Measurements from ENCODE around the gene ORC5.
A peak's percentile ranks its signal among the peaks of the same experiment; 100 is the strongest.
"Not testable (repeated sequence)": the region's sequence is repeated elsewhere in the genome, so short reads cannot be mapped to it uniquely, and the experiment has no call there.

ORC5 gene

DNA sequence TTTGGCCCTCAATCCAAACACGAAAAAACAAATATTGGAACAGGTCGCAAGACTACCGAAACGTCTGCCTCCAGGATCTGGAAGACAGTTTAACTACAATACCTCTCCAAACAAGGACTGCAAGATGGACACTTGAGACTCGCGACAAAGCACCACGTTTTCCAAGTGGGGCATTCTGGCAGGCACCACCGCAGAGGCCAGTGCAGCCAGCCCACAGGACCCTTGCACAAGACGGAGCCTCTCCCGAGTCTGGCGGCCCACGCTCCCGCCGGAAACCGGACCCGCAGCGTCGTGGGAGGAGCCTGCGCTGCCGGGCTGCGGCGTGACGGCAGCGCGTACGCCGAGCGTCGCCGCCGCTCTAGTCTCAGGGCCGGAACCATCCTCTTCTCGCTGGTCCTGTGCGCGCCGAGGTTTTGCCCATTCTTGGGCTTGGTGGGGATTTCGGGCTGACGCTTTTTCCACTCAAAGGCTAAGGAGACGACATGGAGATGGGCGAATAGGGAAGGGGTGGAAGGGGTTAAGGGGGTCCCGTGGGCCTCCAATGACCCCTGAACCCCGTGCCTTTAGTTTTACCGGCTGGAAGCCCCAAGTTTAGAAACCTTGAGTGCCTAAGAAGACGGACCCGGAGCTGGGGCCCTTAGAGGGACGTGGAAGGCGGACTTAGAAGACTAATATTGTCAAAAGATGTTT, at the start of gene ORC5:
Gene ORC5 (minus strand): TSS at position 283 of the 690 bp plus-strand sequence. CDS start 109 bp downstream, at position 174.
- peak; percentile 85 for DNase-seq

DNA sequence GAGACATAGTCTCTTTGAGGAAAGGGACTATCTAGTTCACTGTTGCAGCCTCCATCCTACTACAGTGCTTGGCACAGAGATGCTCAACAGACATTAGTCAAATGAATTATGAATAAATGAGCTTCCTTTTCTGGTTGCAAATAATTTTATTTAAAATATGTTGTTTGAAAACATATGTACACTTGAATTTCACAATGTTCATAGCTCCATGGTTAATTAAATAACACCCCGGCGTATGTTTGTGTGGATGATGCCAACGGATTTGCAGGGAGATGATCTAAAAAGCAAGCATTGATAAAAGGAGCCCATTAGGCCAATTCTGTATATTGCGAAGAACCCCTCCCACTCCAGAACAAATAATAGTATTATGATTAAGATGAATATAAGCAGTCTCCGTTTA, 47.8 kb upstream of the ORC5 start:
- DNase-seq: no peak

DNA sequence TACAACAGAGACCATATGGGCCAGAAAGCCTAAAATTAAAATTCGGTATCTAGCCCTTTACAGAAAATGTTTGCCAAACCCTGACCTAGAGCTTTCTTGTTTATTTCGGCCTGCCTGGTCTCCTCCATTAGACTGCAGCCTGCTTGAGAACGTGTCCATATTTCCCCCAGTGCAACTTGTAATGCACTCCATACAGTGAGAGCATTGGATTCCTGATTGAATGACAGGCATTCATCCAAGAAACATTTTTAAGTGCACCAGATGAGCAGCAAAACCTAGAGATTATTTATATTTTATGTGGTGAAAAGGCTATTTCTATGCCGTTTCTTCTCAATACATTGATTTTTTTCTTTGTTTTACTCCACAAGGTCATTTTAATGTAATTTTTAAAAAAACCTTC, 47.4 kb upstream of the ORC5 start:
- no peak for DNase-seq

DNA sequence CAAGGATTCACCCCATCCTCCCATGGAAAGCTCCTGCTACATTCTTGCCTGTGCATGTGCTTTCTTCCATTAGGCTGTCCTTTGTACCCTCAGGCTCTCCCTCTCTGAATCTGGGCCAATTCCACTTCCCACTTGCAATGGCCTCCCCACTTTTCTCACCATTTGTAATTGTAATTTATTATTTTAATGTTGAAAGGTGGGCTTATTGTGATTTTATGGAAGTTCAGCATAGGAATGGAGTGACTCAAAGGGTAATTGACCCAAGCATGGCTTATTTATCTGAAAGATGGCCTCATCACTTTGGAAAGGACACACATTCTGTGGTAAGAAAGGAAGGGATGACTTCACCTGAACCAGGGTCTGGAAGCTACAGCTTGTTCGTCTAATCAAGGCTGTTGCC, 46.9 kb upstream of the ORC5 start:
- DNase-seq: no peak

DNA sequence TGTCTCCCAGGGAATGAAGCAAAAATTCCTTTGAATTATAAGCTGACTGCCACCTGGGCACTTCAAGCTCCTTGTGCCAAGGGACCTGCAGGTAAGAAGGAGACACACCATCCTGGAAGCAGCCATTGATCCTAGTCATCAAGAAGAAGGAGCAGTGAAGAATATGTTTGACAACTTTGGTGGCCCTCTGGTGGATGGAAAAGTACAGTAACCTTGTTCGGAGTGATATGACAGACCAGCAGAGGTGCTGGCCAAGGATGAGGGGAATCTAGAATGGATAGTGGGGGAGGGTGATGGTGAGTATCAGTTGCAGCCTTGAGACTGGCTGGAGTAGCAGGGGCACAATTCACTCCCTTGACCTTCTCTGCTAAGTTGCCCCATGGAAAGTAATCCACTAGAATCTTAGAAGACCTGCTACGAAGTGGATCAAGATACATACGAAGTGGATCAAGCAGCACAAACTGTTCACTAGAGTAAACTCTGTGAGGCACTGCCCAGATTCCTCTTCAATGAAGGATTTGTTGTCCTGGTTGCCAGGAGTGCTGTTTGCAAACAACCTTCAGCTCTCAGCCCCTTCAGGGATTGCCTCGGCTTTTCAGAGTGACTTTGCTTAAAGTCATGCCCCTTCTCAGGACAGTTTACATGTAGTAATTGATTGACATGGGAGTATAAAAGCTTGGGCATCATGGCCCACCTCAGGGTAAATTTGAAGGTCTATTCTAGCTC, 44.8 kb upstream of the ORC5 start:
- DNase-seq: no peak

DNA sequence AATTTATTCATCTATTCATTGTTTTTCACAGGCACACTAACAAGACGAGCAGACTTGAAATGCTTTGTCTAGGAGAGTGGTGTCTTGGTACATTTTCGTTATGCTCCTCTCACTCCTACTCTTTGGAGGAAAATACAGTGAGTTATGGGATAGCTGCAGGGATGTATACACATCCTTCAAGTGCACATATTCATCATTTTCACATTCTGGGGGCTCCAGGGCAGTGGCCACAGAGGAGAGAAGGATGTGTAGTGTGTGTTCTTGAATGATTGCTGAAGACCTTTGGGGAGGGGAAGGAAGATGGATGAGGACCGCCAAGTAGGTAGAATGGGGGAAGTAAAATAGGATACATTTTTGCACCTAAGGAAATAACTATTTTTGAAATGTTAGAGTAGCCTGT, 34.8 kb upstream of the ORC5 start:
- DNase-seq: no peak

DNA sequence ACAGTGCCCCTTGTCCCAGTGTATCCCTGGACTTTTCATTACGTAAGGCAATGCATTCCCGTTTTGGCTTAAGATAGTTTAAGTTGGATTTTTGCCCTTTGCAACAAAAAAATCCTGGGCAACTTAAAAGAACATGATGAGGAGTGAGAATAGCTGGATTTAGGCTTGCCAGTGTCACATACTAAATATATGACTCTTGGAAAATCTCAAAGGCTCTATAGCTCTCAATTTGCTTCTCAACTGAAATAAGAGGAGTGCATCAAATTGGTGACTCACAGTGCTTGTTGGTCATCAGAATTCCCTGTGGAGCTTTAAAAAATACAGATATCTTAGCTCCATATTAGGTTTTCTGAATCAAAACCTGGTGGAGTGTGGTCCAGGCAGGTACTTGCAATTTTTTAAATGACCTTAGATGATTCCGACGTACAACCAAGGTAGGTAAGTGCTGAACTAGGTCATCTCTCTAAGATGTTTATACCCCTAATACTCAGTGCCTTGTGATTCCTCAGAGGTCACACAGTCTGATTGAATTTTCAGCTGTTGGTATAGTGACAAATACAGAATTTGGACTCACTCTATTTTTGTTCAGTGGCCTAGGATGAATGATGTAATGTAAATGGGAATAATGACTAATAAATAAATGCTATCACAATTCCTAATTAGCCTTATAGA, 33.9 kb upstream of the ORC5 start:
- no peak for DNase-seq

DNA sequence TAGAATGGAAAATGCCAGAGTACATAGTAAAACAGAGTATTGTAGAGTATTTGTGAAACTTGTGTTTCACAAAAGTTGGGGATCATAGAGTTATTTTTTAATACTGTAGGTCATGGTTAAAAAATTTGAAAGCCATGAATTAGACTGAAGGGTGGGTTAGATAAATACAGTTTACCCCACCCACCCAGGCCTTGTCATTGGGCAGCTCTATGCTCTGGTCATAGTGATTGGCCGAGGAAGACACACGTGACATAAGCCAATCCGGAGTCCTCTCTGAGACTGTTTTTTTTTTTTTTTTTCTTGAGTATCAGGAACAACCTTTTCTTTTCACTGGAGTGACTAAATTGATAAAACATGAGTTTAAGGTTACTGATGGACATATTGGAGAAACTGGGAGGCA, 33.3 kb upstream of the ORC5 start:
- no peak for DNase-seq

DNA sequence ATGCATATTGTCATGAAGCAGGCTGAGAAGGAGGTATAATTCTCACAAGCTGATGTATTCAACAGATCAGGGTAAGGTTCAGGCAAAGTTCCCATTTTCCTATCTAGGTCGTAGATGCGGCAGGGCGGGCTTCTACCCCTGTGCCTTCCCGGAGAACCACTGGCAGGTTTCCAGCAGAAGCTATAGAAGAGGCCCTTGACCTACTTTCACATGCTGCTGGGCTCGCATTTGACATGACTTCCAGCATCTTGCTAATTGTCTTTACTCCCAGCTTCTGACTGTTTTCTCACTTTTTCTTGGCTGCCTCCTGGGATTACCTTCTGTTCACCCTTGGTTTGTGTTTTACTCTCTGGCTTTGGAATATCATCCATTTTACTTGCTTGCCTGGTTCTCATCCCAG, 32.6 kb upstream of the ORC5 start:
- DNase-seq: no peak

DNA sequence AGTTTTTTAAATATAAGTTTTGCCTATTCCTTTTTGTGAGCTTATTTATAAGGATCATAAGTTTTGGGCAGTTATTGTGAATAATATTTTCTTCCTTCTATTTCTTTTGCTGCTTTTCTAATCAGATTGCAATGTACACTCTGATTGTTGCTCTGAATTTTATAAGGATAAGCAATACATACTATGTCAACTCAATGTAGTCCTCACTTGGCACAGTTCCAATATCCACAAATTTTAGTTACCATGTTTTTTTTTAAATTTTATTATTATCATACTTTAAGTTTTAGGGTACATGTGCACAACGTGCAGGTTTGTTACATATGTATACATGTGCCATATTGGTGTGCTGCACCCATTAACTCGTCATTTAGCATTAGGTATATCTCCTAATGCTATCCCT, 27.2 kb upstream of the ORC5 start:
- not testable (repeated sequence) for DNase-seq

DNA sequence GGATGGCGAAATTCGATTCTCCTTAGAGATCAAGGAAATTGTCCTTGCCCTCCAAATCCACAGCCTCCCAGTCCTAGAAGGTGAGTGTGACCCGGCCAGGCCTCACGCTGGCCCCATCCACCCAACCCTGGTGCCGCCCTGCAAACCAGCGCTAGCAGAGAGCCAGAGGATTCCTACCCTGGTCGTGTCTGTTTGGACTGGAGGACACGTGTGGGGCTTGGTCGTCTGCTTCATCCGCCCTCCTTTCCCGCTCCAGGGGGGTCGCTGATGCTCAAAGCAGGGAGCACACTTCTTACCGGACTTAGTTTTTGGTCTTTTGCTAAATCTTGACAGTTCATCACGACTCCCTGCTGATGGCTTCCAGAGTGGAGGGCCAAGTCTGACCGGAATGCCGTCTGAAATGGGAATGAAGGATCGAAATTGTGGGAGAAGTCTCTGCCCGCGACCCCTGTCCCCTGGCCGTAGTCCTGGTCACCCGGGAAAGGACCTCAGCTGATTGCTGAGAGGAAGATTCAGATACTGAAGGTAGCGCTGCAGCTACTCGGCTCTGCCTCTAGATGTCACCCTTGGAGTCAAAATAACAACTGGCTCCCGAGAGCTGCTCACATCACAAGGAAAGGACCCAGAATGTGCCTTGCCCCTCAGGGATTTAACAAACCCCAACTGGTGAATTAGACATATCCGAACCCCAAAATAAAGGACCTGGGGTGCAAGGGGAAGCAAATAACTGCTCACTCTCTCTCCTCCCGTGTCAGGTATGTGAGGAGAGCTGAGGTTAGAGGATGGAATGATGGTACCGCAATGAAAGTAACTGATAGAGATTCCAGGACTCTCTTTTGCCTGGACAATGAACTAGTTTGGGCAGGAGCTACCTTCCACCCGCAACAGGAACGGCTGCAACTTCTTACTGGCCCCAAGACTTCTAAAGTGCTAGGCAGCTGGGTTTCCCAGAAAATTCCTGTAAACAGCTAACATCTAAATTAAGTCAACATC, 23.5 kb upstream of the ORC5 start:
- peak; percentile 41 for DNase-seq

DNA sequence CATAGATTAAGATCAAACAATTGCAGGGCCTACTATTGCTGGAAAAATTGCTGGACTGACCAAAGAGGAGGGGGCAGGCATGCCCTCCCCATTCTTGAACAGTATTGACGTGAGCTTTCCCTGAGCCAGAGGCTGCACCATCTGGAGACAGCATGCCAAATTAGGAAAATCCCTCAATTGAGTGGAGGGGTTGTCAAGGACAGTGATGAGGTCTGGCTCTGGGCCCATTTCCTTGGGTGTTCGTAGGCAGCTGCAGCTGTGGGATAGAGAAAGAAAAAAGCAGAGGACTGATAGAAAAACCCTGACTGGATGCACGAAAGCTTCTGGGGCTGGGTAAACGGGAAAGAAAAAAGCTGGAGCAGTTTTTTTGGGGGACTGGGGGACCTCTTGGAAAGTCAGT, 22.8 kb upstream of the ORC5 start:
- no peak for DNase-seq

DNA sequence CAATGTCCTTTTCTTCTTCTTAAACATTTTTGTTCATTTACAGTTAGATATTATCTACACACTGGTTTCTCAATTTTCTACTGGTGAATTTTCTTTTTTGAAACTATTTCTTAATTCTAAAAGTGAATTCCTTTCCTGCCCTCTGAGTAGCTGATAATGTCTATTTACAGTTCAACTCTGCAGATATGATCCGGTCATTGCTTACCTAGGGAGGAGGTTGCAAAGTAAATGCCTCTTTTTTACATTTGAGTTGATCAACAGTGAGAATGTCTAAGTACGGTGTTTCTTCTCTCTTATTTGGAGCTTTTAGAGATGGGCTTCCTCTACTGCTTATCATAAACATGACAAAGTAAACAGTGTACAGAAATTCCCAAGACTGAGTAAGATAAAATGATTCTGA, 20.6 kb upstream of the ORC5 start:
- DNase-seq: no peak

DNA sequence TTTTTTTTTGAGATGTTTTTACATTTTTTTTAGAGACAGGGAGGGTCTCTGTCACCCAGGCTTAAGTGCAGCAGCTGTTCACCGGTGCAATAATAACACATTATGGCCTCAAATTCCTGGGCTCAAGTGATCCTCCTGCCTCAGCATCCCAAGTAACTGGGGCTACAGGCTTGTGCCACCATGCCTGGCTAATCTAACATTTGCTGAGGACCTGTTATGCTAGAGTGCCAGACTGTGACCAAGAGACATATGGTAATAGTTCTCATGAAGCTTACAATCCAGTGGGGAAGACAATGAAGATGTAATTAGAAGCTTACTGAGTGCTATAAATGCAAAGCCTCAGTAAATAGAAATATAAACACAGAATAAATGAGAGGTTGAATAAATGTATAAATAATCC, 17.6 kb upstream of the ORC5 start:
- DNase-seq: no peak

DNA sequence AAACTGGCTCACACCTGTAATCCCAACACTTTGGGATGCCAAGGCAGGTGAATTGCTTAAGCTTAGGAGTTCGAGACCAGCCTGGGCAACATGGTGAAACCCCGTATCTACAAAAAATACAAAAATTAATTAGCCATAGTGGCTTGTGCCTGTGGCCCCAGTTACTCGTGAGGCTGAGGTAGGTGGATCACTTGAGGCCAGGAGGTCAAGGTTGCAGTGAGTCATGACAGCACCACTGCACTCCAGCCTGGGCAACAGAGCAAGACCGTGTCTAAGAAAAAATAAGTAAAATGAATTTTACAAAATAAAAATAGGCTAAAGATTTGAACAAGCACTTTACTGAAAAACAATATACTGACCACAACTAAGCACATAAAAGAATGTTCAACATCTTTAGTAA, 9.8 kb upstream of the ORC5 start:
- no peak for DNase-seq

DNA sequence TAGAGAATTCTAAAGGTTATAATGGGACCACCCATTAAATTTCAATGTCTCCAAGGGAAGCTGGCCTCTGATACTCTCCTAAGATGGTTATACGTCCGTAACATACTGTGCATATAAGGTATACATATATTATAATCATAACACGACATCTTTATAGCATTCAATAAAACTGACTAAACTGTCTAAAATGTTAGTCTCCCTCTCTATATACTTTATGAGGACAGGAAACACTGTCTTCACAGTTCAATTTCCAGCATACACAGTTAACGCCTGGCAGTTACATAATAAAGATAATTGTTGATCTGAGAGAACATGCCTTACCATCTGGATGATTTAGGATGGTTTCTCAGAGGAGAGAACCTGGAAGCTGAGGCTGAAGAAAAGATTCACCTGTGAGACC, 1.2 kb upstream of the ORC5 start:
- no peak for DNase-seq

DNA sequence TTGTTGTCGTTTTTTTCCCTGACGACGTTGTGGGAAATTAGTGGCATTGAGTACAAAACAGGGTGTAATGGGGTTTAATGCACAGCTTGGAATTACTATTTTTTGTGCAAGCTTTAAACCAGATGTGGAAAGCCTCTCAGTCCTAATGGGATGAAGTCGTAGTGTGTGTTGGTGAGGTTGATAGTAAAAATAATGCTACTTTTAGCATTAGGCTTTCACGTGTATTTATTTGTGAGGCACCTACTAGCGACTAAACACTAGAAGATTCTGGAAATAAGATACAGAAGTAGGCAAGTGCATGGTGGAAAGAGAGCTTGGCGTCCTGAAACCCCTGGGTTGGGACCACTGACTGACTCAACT, 588 bp upstream of the ORC5 start:
- DNase-seq: no peak

DNA sequence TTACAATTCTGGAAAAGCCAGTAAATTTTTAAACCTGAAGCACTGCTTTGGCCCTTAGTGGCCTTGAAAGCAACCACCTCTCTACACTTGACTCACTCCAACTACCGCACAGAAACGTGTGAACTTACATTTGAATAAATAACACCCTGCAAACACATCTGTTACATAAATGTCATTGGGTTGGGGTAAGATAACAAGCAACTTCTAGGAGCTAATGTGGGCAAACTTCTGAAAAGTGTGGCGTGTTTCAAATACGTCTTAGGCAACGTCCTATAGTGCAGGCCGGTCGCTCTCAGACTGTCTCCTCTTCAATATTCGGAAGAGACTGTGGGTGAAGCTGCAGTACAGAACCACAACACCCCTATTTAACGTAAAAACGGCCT, 474 bp downstream of the ORC5 start:
- DNase-seq: no peak

DNA sequence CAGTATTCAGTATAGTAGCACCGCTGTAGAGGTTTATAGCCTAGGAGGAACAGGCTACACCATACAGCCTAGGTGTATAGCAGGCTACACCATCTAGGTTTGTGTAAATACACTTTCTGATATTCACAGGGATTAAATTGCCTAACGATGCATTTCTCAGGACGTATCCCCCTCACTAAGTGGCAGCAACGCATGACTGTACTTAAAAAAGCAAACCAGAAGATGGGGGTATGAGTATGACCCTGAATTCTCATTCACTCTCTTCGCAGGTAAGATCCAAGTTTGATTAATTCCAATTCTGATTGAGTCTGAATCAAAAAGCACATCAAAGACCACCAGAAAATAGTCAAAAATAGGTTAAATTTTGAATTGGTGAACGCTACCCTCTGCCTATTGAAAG, 972 bp downstream of the ORC5 start:
- no peak for DNase-seq

DNA sequence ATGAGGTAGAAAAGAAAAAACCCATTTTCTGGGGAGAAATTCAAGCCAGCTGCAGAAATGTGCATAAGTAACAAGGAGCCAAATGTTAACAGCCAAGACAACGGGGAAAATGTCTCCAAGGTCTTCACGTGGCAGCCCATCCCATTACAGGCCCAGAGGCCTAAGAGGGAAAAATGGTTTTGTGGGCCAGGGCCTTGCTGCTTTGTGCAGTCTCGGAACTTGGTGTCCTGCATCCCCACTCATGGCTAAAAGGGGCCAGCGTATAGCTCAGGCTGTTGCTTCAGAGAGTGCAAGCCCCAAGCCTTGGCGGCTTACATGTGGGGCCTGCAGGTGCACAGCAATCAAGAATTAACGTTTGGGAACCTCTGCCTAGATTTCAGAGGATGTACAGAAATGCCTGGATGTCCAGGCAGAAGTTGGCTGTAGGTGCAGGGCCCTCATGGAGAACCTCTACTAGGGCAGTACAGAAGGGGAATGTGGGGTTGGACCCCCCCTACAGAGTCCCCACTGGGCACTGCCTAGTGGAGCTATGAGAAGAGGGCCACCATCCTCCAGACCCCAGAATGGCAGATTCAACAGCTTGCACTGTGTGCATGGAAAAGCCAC, 9.0 kb downstream of the ORC5 start:
- DNase-seq: no peak

DNA sequence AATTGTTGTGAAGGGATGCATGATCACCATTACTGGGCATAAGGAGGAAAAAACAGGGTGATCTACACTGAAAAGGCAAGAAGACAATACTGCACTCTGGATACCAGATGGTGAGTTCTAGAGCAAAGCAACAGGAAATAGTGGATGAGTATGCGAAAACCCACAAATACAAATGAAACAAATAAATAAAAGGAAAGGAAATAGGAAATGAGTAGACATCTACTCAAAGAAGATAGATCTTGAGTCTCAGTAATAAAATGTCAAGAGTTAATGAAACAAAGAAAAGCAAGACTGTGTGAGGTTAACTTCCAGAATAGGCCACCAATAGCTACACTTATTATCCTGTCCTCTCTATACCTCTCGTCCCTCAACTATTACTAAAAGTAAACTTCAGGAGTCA, 11.7 kb downstream of the ORC5 start:
- DNase-seq: no peak

DNA sequence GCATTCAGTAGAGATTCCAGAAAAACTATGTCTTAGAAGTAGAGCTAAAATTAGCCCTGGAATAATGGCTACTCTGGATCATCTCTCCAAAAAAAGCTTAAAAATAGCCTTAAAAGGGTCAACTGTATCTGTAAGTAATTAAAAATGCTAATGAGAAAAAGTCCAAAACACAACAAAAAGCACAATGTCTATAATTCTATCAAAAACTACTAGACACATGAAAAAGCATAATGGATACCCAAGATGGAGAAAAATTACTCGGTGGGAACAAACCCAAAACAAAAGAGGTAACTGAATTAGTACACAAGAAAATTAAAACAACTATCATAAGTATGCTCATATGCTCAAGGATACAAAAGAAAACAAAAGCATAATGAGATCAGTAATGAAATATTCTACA, 15.4 kb downstream of the ORC5 start:
- no peak for DNase-seq

DNA sequence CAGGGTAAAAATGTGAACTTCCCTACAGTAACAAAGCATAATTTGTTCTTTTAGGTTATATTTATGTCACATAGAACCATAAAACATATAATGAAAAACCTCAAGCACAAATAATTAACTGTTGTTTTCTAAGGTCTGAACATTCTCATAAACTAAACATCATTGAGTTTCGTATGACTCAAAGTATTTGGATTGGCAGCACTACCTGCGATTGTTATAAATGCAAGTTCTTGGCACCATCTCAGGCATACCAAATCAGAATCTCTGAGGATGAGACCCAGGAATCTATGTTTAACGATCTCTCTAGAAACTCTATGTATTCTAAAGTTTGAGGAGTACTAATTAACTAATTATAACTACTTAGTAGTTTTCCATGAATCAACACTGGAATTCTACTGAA, 22.5 kb downstream of the ORC5 start:
- no peak for DNase-seq

Measured in stimulated activated CD4-positive, alpha-beta T cell treated with anti-CD3 and anti-CD28 coated beads, Interleukin-15, amount 100 ng/mL, for 24 hours (primary cell).